ENCODE measurements around the gene TUBB. TPM values are rescaled to one million over a fixed set of nuclear protein-coding genes. Genes with fewer than 3 reads are reported as not detected.

The TUBB gene
- total RNA-seq, 2 experiments from 2014 or later = 1,695 to 1,719 TPM

DNA sequence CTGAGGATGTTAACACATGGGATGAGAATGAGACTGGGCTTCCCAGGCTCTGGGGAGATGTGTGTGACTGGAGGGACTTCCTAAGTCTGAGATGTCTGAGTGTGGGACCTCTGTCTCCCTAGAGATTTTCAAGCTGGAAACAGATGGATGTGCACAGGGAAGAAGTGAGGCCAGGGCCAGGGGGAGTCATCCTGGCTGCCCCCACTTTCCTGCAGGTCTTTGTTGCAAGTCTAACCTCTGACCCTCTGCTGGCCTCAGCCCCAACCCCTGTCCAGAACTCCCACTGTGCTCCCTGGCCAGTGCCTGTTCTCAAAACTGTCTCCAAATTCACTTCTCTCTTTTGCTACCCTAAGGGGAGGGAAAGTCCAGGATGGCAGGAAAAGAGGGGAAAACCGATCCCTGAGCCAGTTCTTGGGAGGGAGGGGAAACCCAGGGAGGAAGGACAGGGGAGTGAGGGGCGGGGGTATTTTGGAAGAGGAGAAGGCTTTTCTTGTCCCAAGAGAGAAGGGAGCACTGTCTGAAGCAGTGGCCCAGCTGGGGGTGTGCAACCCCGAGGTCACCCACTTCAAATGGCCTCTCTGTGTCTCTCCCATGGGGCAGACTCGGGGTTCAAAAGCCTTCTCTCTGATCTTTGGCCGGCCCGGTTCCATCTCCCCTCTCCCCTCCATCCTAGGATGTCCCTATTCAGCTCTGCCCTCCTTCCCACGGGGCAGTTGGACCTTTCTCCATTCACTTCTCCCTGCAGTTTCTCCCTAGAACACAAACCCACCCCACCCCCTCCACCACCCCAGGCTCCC, 36.8 kb upstream of the TUBB start:
- no peaks in the 10 kb centered on the region for H3K27me3 Mint-ChIP-seq
- ChIA-PET POLR2A (interaction anchor here (0.8 to 14.8 kb wide), 6 partner anchors 7 to 86 kb away, joined by 4 to 209 read pairs (median 11); partner anchors contain the start of genes MDC1, NRM and TUBB), CTCF (interaction anchor here (19.8 kb wide), 1 partner anchor 43 kb away, joined by 628 read pairs; the partner anchor contains the start of genes MDC1 and TUBB)
- H3K27ac Mint-ChIP-seq = peak overlapping the region; percentile 99
- H3K4me3 Mint-ChIP-seq = peak overlapping the region; percentile 100
- peaks cover 81% of the 10 kb centered on the region for H3K36me3 Mint-ChIP-seq
- H3K9me3 Mint-ChIP-seq = no peaks in the 10 kb centered on the region
- intact Hi-C loops (cut with micrococcal nuclease) = loop anchor here (2.0 to 5.0 kb wide), 3 partner anchors 111 to 195 kb away; partner anchors contain the start of genes ABCF1, GNL1, HLA-E and PRR3
- peak; percentile 13 for DNase-seq
- H3K4me1 Mint-ChIP-seq (ENCODE audit: low read depth) = peaks cover 19% of the 10 kb centered on the region

- DNase-seq = no peak
- Mint-ChIP-seq H3K4me1 (ENCODE audit: low read depth) (peaks cover 22% of the 10 kb centered on the region), H3K36me3 (peaks cover 76% of the 10 kb centered on the region), H3K27me3 (no peaks in the 10 kb centered on the region), H3K27ac (peak overlapping the region; percentile 99), H3K4me3 (peak overlapping the region; percentile 100), H3K9me3 (no peaks in the 10 kb centered on the region)
- CTCF ChIA-PET = interaction anchor here (19.8 kb wide), 1 partner anchor 43 kb away, joined by 628 read pairs; the partner anchor contains the start of genes MDC1 and TUBB
- POLR2A ChIA-PET = interaction anchor here (0.8 to 14.8 kb wide), 3 partner anchors 38 to 69 kb away, joined by 4 to 209 read pairs (median 15); partner anchors contain the start of genes MDC1 and TUBB
- intact Hi-C loops (cut with micrococcal nuclease) = loop anchor here (2.0 to 5.0 kb wide), 3 partner anchors 112 to 195 kb away; partner anchors contain the start of genes ABCF1, GNL1, HLA-E and PRR3
Measured at GRCh38 chr6:30683980-30684338, 36.2 kb upstream of the TUBB start.

- peaks cover 71% of the 10 kb centered on the region for H3K36me3 Mint-ChIP-seq
- H3K27ac Mint-ChIP-seq = peak overlapping the region; percentile 99
- H3K9me3 Mint-ChIP-seq = no peaks in the 10 kb centered on the region
- H3K4me1 Mint-ChIP-seq (ENCODE audit: low read depth) = peaks cover 26% of the 10 kb centered on the region
- peak overlapping the region; percentile 100 for H3K4me3 Mint-ChIP-seq
- intact Hi-C loops (cut with micrococcal nuclease) = loop anchor here (5.0 kb wide), 3 partner anchors 112 to 673 kb away; partner anchors contain the start of genes ABCF1, GNL1, HLA-B and PRR3
- peak; percentile 78 for DNase-seq
- POLR2A ChIA-PET = interaction anchor here (0.8 to 14.8 kb wide), 4 partner anchors 37 to 72 kb away, joined by 4 to 209 read pairs (median 11); partner anchors contain the start of genes MDC1 and TUBB
- CTCF ChIA-PET = interaction anchor here (19.8 kb wide), 1 partner anchor 42 kb away, joined by 628 read pairs; the partner anchor contains the start of genes MDC1 and TUBB
- no peaks in the 10 kb centered on the region for H3K27me3 Mint-ChIP-seq
Measured at GRCh38 chr6:30684386-30685156, 35.6 kb upstream of the TUBB start.

DNA sequence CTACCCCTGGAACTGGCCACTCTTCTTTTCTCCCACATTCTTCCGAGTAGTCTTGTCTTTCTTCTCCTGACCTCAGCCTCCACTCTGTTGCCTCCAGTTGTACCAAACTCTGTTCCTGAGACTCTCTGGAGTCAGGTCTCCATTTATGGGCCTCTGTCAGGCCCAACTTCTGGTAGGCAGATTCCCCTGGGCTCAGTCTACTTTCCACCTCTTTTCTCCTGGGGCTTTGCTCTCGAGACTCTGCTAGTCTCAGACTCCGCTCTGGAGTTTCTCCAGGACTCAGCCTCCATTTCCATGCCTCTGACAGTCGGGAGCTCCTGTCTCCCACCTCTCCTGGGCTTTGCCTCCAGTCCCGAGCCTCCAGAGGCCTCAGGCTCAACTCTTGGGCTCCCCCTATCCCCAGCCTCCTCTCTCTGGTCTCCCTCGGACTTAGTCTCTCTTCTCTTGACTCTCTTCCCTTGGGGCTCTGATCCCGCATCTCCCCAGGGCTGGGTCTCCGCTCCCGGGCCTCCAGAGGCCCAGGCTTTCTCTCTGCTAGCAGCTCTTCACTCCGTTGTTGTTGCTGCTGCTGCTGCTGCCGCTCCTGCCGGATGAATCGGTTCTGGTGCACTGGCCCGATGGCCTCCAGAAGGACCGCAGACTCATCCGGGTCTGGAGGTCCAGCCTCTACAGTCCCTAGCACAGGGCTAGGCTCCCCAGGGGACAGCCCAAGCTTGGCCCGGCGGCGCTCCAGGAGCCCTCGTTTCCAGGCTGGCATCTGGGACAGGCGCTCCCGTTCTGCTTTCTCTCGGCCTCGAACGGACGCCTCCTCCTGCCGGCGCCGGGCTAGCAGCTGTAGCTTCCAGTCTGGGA, 34.8 kb upstream of the TUBB start:
- Mint-ChIP-seq H3K4me1 (ENCODE audit: low read depth) (peaks cover 34% of the 10 kb centered on the region), H3K36me3 (peaks cover 64% of the 10 kb centered on the region), H3K4me3 (peak overlapping the region; percentile 100), H3K27me3 (no peaks in the 10 kb centered on the region), H3K27ac (peak overlapping the region; percentile 99), H3K9me3 (no peaks in the 10 kb centered on the region)
- intact Hi-C loops (cut with micrococcal nuclease) = loop anchor here (1.0 to 5.0 kb wide), 2 partner anchors 68 to 672 kb away; partner anchors contain the start of genes HLA-B, MRPS18B and PPP1R10
- CTCF ChIA-PET = interaction anchor here (0.7 to 19.8 kb wide), 2 partner anchors 41 to 68 kb away, joined by 3 to 628 read pairs; partner anchors contain the start of genes MDC1, MRPS18B and TUBB
- POLR2A ChIA-PET = interaction anchor here (1.1 to 14.8 kb wide), 4 partner anchors 36 to 72 kb away, joined by 7 to 209 read pairs (median 12); partner anchors contain the start of genes MDC1, MRPS18B, PPP1R10 and TUBB
- DNase-seq = peak; percentile 48

GRCh38 chr6:30686009-30686907, 33.9 kb upstream of the TUBB start, which contains the start of gene PPP1R18:
Gene PPP1R18 (minus strand): TSS chr6:30686645. CDS start chr6:30686018, 627 bp downstream.
- peak; percentile 91 for DNase-seq
- peaks cover 57% of the 10 kb centered on the region for H3K36me3 Mint-ChIP-seq
- ChIA-PET CTCF (interaction anchor here (19.8 kb wide), 1 partner anchor 41 kb away, joined by 628 read pairs; the partner anchor contains the start of genes MDC1 and TUBB), POLR2A (interaction anchor here (1.1 to 14.8 kb wide), 4 partner anchors 35 to 73 kb away, joined by 7 to 209 read pairs (median 12); partner anchors contain the start of genes MDC1, MRPS18B, PPP1R10 and TUBB)
- H3K4me1 Mint-ChIP-seq (ENCODE audit: low read depth) = peaks cover 34% of the 10 kb centered on the region
- no peaks in the 10 kb centered on the region for H3K9me3 Mint-ChIP-seq
- no peaks in the 10 kb centered on the region for H3K27me3 Mint-ChIP-seq
- intact Hi-C loops (cut with micrococcal nuclease) = loop anchor here (1.0 to 5.0 kb wide), 2 partner anchors 69 to 671 kb away; partner anchors contain the start of genes HLA-B, MRPS18B and PPP1R10
- H3K4me3 Mint-ChIP-seq = peak within 1 kb of the TSS; percentile 100
- H3K27ac Mint-ChIP-seq = peak within 1 kb of the TSS; percentile 99

GRCh38 chr6:30686908-30687658, 33.1 kb upstream of the TUBB start:
- H3K4me1 Mint-ChIP-seq (ENCODE audit: low read depth) = peaks cover 38% of the 10 kb centered on the region
- intact Hi-C loops (cut with micrococcal nuclease) = loop anchor here (1.0 to 5.0 kb wide), 2 partner anchors 70 to 670 kb away; partner anchors contain the start of genes HLA-B, MRPS18B and PPP1R10
- POLR2A ChIA-PET = interaction anchor here (0.6 to 14.8 kb wide), 4 partner anchors 12 to 155 kb away, joined by 3 to 209 read pairs (median 4); partner anchors contain the start of genes MDC1 and TUBB
- CTCF ChIA-PET = interaction anchor here (0.6 to 3.0 kb wide), 5 partner anchors 8 to 1129 kb away, joined by 3 to 25 read pairs (median 8); no protein-coding TSS in a partner anchor
- H3K9me3 Mint-ChIP-seq = no peaks in the 10 kb centered on the region
- no peaks in the 10 kb centered on the region for H3K27me3 Mint-ChIP-seq
- peak overlapping the region; percentile 100 for H3K4me3 Mint-ChIP-seq
- H3K36me3 Mint-ChIP-seq = peaks cover 49% of the 10 kb centered on the region
- DNase-seq = peak; percentile 90
- peak overlapping the region; percentile 99 for H3K27ac Mint-ChIP-seq

DNA sequence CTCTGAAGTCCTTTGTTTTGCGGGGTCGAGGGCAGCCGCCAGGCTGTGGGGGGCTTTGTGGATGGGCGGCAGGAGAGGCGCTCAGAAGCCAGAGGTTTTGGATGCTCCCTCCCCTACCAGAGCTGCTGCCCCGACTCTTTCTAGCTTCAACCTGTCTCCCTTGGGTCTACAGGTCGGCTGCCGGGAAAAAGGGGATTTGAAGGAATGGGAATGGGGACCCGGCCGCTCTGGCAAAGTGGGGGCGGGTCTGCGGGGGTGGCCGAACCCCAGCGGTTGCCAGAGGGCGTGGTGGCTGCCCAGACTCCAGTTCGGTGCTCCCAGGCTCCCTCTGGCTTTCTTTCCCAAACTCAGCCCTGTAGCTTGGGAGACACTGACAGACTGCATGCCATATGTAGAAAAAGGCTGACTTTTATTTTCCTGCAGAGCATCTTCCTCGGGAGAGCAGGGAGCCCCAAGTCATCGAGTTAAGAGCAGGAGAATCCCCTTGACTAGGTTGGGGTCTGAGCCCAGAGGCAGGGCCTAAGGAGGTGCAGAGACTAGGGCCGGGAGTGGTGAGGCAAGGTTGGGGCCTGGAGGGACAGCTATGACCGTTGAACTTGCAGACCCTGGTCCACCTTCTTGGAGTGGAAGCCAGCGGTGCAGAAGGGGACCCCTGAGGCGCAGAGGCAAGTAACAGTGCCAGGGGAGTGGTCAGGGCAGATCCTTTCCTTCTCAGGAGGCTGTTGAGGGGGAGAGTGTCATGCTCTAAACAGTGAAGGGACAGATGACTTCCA, 32.3 kb upstream of the TUBB start:
- Mint-ChIP-seq H3K36me3 (peaks cover 43% of the 10 kb centered on the region), H3K4me3 (peak overlapping the region; percentile 100), H3K27me3 (no peaks in the 10 kb centered on the region), H3K4me1 (ENCODE audit: low read depth) (peaks cover 37% of the 10 kb centered on the region), H3K27ac (peak overlapping the region; percentile 99), H3K9me3 (no peaks in the 10 kb centered on the region)
- intact Hi-C loops (cut with micrococcal nuclease) = loop anchor here (5.0 kb wide), 1 partner anchor 669 kb away; the partner anchor contains the start of gene HLA-B
- ChIA-PET CTCF (interaction anchor here (0.6 to 3.0 kb wide), 5 partner anchors 9 to 1128 kb away, joined by 3 to 25 read pairs (median 8); no protein-coding TSS in a partner anchor), POLR2A (interaction anchor here (0.5 to 14.8 kb wide), 5 partner anchors 12 to 158 kb away, joined by 3 to 209 read pairs (median 3); partner anchors contain the start of genes MDC1 and TUBB)
- DNase-seq = no peak

GRCh38 chr6:30688569-30688968, 31.6 kb upstream of the TUBB start:
- peak; percentile 23 for DNase-seq
- H3K9me3 Mint-ChIP-seq = no peaks in the 10 kb centered on the region
- intact Hi-C loops (cut with micrococcal nuclease) = loop anchor here (5.0 kb wide), 1 partner anchor 669 kb away; the partner anchor contains the start of gene HLA-B
- CTCF ChIA-PET = interaction anchor here (2.0 to 3.0 kb wide), 3 partner anchors 10 to 42 kb away, joined by 8 to 25 read pairs (median 20); no protein-coding TSS in a partner anchor
- POLR2A ChIA-PET = interaction anchor here (0.5 to 14.8 kb wide), 4 partner anchors 13 to 158 kb away, joined by 3 to 209 read pairs (median 5); partner anchors contain the start of genes MDC1 and TUBB
- peaks cover 37% of the 10 kb centered on the region for H3K4me1 Mint-ChIP-seq (ENCODE audit: low read depth)
- peaks cover 35% of the 10 kb centered on the region for H3K36me3 Mint-ChIP-seq
- H3K27me3 Mint-ChIP-seq = no peaks in the 10 kb centered on the region
- H3K27ac Mint-ChIP-seq = peak overlapping the region; percentile 99
- H3K4me3 Mint-ChIP-seq = peak overlapping the region; percentile 100
